ENCODE data around the gene CNGA3.

CNGA3 gene

DNA sequence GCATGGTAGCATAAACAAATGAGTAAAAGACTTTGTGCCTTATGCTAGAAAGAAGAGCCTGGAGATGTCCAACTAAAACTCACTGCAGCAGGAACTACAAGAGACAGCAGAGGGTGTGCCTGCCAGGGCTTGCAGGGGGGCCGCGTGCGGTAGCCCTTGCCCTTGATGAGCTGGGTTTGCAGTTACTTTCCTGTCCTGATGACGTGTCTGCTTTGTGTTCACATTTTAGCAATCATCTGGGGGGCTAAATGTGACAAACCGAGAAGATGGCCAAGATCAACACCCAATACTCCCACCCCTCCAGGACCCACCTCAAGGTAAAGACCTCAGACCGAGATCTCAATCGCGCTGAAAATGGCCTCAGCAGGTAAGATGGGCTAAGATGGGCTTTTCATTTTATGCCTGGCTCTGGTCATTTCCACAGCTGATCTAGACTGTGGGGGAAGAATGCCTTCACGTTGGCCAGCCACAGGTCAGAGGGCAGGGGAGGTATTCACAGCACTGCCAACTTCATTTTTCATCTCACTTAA, 23.5 kb downstream of the CNGA3 start:
- Histone ChIP-seq H4K20me1 (ENCODE audit: insufficient read depth) (no peaks in the 10 kb centered on the region), H3K4me2 (no peak overlapping the region), H2AFZ (ENCODE audit: low read depth) (no peak overlapping the region), H3K79me2 (ENCODE audit: insufficient read depth, low read depth) (no peaks in the 10 kb centered on the region), H3K27me3 (ENCODE audit: insufficient read depth, low read depth) (no peaks in the 10 kb centered on the region), H3K27ac (no peak overlapping the region), H3K4me3 (IDR thresholded peaks at IDR 0.05; ENCODE audit: insufficient read depth, low read depth, low read length) (no peak overlapping the region), H3K36me3 (ENCODE audit: insufficient read depth) (no peaks in the 10 kb centered on the region), H3K4me1 (ENCODE audit: low read depth, poor library complexity, severe bottlenecking) (no peaks in the 10 kb centered on the region), H3K9ac (no peak overlapping the region)
- TF ChIP-seq, protein P1, sequence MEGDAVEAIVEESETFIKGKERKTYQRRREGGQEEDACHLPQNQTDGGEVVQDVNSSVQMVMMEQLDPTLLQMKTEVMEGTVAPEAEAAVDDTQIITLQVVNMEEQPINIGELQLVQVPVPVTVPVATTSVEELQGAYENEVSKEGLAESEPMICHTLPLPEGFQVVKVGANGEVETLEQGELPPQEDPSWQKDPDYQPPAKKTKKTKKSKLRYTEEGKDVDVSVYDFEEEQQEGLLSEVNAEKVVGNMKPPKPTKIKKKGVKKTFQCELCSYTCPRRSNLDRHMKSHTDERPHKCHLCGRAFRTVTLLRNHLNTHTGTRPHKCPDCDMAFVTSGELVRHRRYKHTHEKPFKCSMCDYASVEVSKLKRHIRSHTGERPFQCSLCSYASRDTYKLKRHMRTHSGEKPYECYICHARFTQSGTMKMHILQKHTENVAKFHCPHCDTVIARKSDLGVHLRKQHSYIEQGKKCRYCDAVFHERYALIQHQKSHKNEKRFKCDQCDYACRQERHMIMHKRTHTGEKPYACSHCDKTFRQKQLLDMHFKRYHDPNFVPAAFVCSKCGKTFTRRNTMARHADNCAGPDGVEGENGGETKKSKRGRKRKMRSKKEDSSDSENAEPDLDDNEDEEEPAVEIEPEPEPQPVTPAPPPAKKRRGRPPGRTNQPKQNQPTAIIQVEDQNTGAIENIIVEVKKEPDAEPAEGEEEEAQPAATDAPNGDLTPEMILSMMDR (conservative IDR thresholded peaks at IDR 0.05; ENCODE audit: low read depth, low read length), result no peak

DNA sequence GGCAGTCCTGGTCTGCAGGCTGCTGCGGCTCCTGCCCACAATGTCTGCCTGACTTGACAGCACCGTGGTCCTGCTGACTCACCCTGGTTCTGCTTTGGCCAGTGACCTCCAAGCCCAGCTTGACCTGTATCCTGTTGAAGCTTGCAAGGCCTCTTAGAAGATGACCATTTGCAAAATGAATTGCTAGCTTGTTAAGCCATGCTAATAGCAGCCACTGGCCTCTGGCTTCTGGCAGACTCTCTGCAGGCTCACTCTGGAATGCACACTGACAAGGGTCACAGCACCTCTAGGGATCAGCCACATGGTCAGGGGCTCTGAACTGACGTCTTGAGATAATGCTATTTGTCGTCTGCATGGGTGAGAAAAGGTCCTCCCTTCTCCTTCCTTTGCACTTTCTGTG, 25.9 kb downstream of the CNGA3 start:
- no peaks in the 10 kb centered on the region for H4K20me1 ChIP-seq (ENCODE audit: insufficient read depth)
- no peaks in the 10 kb centered on the region for H3K36me3 ChIP-seq (ENCODE audit: insufficient read depth)
- H2AFZ ChIP-seq (ENCODE audit: low read depth), result no peak overlapping the region
- no peak overlapping the region for H3K27ac ChIP-seq
- no peak overlapping the region for H3K4me2 ChIP-seq
- H3K4me3 ChIP-seq (IDR thresholded peaks at IDR 0.05; ENCODE audit: insufficient read depth, low read depth, low read length), result no peak overlapping the region
- H3K4me1 ChIP-seq (ENCODE audit: low read depth, poor library complexity, severe bottlenecking), result no peaks in the 10 kb centered on the region
- TF ChIP-seq, protein P1 (conservative IDR thresholded peaks at IDR 0.05; ENCODE audit: low read depth, low read length), result no peak
- no peaks in the 10 kb centered on the region for H3K27me3 ChIP-seq (ENCODE audit: insufficient read depth, low read depth)
- no peaks in the 10 kb centered on the region for H3K79me2 ChIP-seq (ENCODE audit: insufficient read depth, low read depth)
- no peak overlapping the region for H3K9ac ChIP-seq

DNA sequence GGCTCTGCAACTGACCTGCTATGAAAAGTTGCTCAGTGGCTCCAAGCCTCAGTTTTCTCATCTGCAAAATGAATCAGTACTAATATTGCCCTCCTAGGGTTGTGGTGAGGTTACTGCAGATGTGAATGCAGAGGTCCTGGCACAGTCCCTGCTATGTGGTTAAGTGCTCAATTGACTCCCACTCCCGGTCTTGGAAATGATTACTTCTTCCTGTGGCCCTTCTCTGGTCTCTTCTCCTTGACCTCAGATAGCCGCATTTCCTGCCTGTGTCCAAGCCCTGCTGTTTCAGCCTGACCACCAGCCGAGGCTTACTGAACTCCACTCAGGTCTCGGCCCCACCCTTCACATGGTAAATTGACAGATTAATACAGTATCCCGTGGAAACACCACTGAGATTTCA, 26.3 kb downstream of the CNGA3 start:
- Histone ChIP-seq H3K27me3 (ENCODE audit: insufficient read depth, low read depth) (no peaks in the 10 kb centered on the region), H3K4me2 (no peak overlapping the region), H2AFZ (ENCODE audit: low read depth) (no peak overlapping the region), H3K4me3 (IDR thresholded peaks at IDR 0.05; ENCODE audit: insufficient read depth, low read depth, low read length) (no peak overlapping the region), H3K79me2 (ENCODE audit: insufficient read depth, low read depth) (no peaks in the 10 kb centered on the region), H4K20me1 (ENCODE audit: insufficient read depth) (no peaks in the 10 kb centered on the region), H3K4me1 (ENCODE audit: low read depth, poor library complexity, severe bottlenecking) (no peaks in the 10 kb centered on the region), H3K36me3 (ENCODE audit: insufficient read depth) (no peaks in the 10 kb centered on the region), H3K27ac (no peak overlapping the region), H3K9ac (no peak overlapping the region)
- TF ChIP-seq, protein P1 (conservative IDR thresholded peaks at IDR 0.05; ENCODE audit: low read depth, low read length), result no peak

DNA sequence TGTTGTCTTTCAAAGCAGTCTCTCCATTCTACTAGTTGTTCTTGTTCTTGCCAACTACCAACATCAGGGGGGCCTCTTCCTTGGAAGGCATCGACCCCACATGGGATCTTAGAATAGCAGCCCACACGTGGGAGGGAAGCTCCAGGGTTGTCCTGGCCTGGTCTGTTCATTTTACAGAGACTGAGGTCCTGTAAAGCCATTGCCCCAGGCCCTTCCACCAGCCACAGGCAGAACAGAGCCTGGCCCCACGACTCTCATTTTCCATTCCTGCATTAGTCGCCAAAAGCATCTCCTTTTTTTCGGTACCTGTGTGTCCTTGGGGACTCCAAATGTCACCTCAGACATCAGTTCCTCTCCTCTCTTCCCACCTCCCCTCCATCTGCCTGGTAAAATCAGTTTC, 28.0 kb downstream of the CNGA3 start:
- Histone ChIP-seq H3K79me2 (ENCODE audit: insufficient read depth, low read depth) (no peaks in the 10 kb centered on the region), H3K4me3 (IDR thresholded peaks at IDR 0.05; ENCODE audit: insufficient read depth, low read depth, low read length) (no peak overlapping the region), H3K27ac (no peak overlapping the region), H4K20me1 (ENCODE audit: insufficient read depth) (no peaks in the 10 kb centered on the region), H3K27me3 (ENCODE audit: insufficient read depth, low read depth) (no peaks in the 10 kb centered on the region), H3K36me3 (ENCODE audit: insufficient read depth) (no peaks in the 10 kb centered on the region), H3K9ac (no peak overlapping the region), H3K4me1 (ENCODE audit: low read depth, poor library complexity, severe bottlenecking) (no peaks in the 10 kb centered on the region), H2AFZ (ENCODE audit: low read depth) (no peak overlapping the region), H3K4me2 (no peak overlapping the region)
- TF ChIP-seq, protein P1 (conservative IDR thresholded peaks at IDR 0.05; ENCODE audit: low read depth, low read length), result no peak

All from KMS-11 (cell line).